Common myeloid progenitor, CD34-positive (primary cell): ENCODE results near the gene PITPNM2.

Source experiments
- CTCF ChIA-PET: fragments of 350-600 bp; sonication (Branson Sonifier 250); formaldehyde crosslinking; loops from one replicate; lab custom pipeline; 2021; ENCODE audit warnings: antibody characterized with exemption; lab: Charles Lee
- POLR2A ChIA-PET: fragments of 350-600 bp; sonication (Branson Sonifier 250); formaldehyde crosslinking; loops from one replicate; lab custom pipeline; 2021; ENCODE audit warnings: antibody characterized with exemption; lab: Charles Lee
- DNase-seq, 3 donors: peaks; one replicate each; pipeline versions ENCODE4 v3.0.0 to v3.0.0-alpha.2; 2013
- H3K27ac ChIP-seq, 2 experiments: 1 replicate in 1 of 2; 2 replicates in 1 of 2; pipeline ENCODE4 v1.7.0; 2013; ENCODE audit warnings: inconsistent platforms in 2 of 2, low read length in 2 of 2, mild to moderate bottlenecking in 2 of 2, low read depth in 1 of 2, moderate library complexity in 1 of 2; ENCODE audit not compliant: severe bottlenecking in 2 of 2, insufficient read depth in 1 of 2, poor library complexity in 1 of 2
- H3K27me3 ChIP-seq, 5 experiments: replicated peaks in 2 of 5; 1 replicate in 3 of 5; 2 replicates in 2 of 5; pipeline versions ENCODE4 v1.6.1 to v1.7.0; 2013; ENCODE audit warnings: low read length in 4 of 5, mild to moderate bottlenecking in 2 of 5, moderate library complexity in 2 of 5, inconsistent platforms in 1 of 5; ENCODE audit not compliant: insufficient read depth in 5 of 5, control insufficient read depth in 4 of 5
- H3K36me3 ChIP-seq, 4 experiments: 1 replicate in 2 of 4; 2 replicates in 2 of 4; pipeline versions ENCODE4 v1.6.1 to v1.7.0; 2013; ENCODE audit warnings: low read length in 3 of 4, control low read depth in 1 of 4, mild to moderate bottlenecking in 1 of 4; ENCODE audit not compliant: control insufficient read depth in 4 of 4, insufficient read depth in 4 of 4
- H3K4me1 ChIP-seq, 4 experiments: 1 replicate in 3 of 4; 2 replicates in 1 of 4; pipeline versions ENCODE4 v1.6.1 to v1.7.1; 2013; ENCODE audit warnings: low read length in 3 of 4, mild to moderate bottlenecking in 3 of 4, control low read depth in 1 of 4, inconsistent platforms in 1 of 4, moderate library complexity in 1 of 4; ENCODE audit not compliant: control insufficient read depth in 4 of 4, insufficient read depth in 4 of 4; ENCODE audit errors: control extremely low read depth in 1 of 4
- H3K4me3 ChIP-seq, 7 experiments: 1 replicate in 4 of 7; 2 replicates in 3 of 7; pipeline versions ENCODE4 v1.5.1 to v1.7.0; 2013; ENCODE audit warnings: mild to moderate bottlenecking in 7 of 7, low read length in 6 of 7, moderate library complexity in 6 of 7, inconsistent platforms in 2 of 7, low read depth in 2 of 7, control low read depth in 1 of 7; ENCODE audit not compliant: insufficient read depth in 4 of 7, control insufficient read depth in 1 of 7; ENCODE audit errors: extremely low read depth in 1 of 7
- H3K9me3 ChIP-seq, 5 experiments: 1 replicate in 4 of 5; 2 replicates in 1 of 5; pipeline versions ENCODE4 v1.6.1 to v1.7.1; 2013; ENCODE audit warnings: low read length in 4 of 5, mild to moderate bottlenecking in 2 of 5, inconsistent platforms in 1 of 5, low read depth in 1 of 5, moderate library complexity in 1 of 5; ENCODE audit not compliant: control insufficient read depth in 4 of 5, insufficient read depth in 2 of 5; ENCODE audit errors: control extremely low read depth in 1 of 5
- WGBS: methylation state at CpG from one replicate; pipeline ENCODE4 v1.1.5; 2013; ENCODE audit not compliant: insufficient coverage; 5-methylcytosine and 5-hydroxymethylcytosine counted together

The PITPNM2 gene

DNA sequence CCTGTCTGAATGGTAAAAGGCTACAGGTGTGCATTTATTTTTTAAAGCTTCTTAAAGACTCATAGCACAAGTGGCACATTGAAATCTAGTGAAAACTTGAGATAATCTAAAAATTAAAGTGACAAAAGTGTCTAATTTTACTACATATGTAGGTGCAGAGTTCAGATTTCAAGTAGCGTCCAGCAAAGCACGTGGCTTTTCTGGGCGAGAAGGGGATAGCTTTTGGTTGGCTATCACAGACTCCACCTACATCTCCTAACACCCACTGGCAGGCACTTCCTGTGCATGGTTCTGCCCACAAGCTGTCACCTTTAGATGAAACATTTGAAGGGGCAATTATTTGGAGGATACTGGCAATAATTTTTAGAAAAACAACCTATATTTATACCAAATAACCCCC is 1.9 kb upstream of the PITPNM2 start:
- no peak overlapping the region for H3K4me3 ChIP-seq
- peaks cover 2 to 34% (median 26%) of the 10 kb centered on the region in 4 experiments for H3K4me1 ChIP-seq
- WGBS = no CpG with 5 or more reads among the region's 3 CpGs
- CTCF ChIA-PET = interaction anchor here (0.9 to 13.7 kb wide), 7 partner anchors 9 to 293 kb away, joined by 3 to 128 read pairs (median 3); no protein-coding TSS in a partner anchor
- H3K27me3 ChIP-seq = no peaks in the 10 kb centered on the region
- H3K36me3 ChIP-seq = peaks cover 4 to 22% (median 9%) of the 10 kb centered on the region in 4 experiments
- DNase-seq = no peak
- no peak overlapping the region for H3K27ac ChIP-seq
- no peaks in the 10 kb centered on the region for H3K9me3 ChIP-seq
- POLR2A ChIA-PET = interaction anchor here (0.5 to 0.6 kb wide), 2 partner anchors 10 to 74 kb away, joined by 4 to 5 read pairs; no protein-coding TSS in a partner anchor

DNA sequence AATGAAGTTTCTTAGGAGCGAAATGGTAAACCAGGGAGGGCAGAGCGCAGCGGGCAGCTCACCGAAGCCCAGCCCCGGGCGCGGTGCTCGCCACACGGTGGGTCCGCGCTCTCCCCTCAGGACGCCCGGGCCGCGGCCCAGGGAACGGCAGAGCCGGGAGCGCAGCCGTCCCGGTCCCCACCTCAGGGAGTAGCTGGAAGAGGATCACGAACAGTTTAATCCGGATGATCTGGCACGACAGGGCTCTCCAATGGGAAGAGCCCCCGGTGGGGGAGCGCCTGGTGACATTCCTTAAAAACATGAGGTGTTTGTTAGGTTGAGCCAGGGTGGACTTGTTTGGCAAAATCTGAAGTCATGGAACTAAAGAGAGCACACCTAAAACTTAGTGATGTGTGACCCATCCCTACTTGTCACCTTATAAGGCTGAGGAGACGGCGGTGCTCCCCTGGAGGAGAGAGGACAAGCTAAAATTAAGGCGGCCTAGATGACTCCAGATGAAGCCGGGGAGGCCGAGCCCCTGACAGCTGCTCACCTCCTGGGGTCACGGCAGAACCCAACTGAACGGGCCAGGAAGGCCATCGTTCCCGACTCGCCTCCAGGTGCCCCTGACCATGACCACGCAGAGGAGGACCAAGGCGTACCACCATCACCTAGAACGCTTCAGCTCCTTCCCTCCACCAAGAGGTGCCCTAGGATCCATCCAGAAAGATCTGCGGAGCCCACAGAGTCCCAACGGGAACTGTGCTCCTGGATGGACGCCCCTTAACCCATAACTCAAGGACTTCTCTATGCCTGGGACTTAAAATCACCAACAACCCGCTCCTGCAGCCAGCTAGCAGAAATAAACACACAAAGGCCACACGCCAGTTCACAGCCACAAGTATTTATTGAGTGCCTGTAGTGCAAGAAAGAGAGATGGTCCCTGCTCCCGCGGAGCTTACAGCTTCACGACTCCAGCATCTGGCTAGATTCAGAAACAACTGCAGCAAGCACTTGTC is 866 bp upstream of the PITPNM2 start:
- POLR2A ChIA-PET = interaction anchor here (0.5 to 0.7 kb wide), 2 partner anchors 93 to 686 kb away, joined by 3 read pairs; no protein-coding TSS in a partner anchor
- CTCF ChIA-PET = interaction anchor here (0.6 to 13.7 kb wide), 13 partner anchors 9 to 292 kb away, joined by 3 to 128 read pairs (median 3); partner anchors contain the start of gene OGFOD2

DNA sequence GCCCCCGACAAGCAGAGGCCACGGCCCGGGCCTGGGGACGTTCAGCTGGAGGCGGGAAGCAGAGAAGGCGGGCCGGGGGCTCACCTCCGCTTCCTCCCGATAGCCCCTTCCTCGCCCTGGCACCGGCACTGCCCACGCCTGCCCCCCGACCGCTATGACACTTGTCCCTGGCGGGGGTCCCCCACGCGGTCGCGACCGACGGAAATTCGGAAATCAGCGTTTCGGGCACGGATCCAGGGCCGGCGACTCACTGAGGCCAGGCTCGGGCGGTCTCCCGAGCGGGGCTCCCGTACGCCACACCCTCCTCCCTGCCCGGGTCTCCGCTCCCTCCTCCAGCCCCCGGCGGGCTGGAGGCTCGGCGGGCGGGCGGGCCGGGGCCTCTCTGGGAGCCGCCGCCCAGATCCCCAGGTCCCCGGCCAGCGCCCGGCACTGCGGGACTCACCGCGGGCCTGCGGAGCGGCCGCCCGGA is 581 bp downstream of the PITPNM2 start:
- ChIA-PET POLR2A (no interaction called here), CTCF (interaction anchor here (1.0 to 13.7 kb wide), 5 partner anchors 9 to 775 kb away, joined by 3 to 128 read pairs (median 3); partner anchors contain the start of gene OGFOD2)
- no peaks in the 10 kb centered on the region for H3K27me3 ChIP-seq
- WGBS = 1% methylated on average over 50 of the region's 54 CpGs
- peak overlapping the region; percentile 50 to 85 (median 69) for H3K4me3 ChIP-seq
- peak in 2 of 3 donors; percentile 33 to 42 for DNase-seq
- H3K4me1 ChIP-seq = peaks cover 2 to 43% (median 30%) of the 10 kb centered on the region in 4 experiments
- H3K9me3 ChIP-seq = no peaks in the 10 kb centered on the region
- no peak overlapping the region for H3K27ac ChIP-seq
- peaks cover 0 to 5% (median 5%) of the 10 kb centered on the region in 4 experiments for H3K36me3 ChIP-seq

More for the DNA sequence above, 866 bp upstream of the PITPNM2 start:
- DNase-seq = no peak
- Histone ChIP-seq H3K9me3 (no peaks in the 10 kb centered on the region), H3K36me3 (peaks cover 4 to 18% (median 9%) of the 10 kb centered on the region in 4 experiments), H3K4me3 (peak overlapping the region; percentile 63 to 85 (median 76)), H3K4me1 (peaks cover 2 to 42% (median 30%) of the 10 kb centered on the region in 4 experiments), H3K27me3 (no peaks in the 10 kb centered on the region), H3K27ac (peak overlapping the region; percentile 29 to 61)
- WGBS = 38% methylated on average over 41 of the region's 46 CpGs

DNA sequence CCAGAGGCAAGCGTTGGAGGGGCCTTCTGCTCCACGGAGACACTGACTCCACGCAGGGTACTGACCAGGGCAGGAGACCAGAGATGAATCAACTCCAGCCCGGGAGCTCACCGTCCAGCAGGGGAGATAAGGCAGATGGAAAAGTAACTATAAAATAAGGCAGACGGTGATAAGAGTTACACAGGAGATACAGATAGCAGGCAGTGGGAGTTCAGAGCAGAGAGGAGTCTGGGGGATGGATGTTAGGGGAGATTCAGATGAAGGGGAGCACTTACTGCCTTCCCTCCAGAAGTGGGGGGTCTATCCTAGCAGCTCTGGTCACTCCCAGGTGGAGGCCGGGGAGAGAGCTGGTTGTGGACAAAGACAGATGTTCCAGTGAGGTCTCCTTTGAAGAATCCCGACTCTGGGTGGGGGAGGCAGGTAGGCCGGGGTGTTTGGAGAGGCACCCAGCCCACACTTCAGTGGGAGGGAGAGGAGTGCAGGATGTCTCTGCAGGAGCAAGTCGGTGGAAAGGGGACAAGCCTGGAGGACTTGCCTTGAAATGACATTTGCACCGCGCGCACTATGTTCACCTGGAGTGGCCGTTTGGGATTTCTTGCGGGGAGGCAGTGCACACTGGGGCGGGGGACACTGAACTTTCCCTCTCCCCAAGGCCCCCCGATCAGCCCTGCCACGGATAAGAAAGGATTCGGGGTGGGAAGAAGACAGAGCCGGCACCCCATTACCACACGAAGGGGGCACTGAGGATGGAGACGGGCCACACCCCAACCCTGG is 1.2 kb downstream of the PITPNM2 start:
- Histone ChIP-seq H3K27me3 (no peaks in the 10 kb centered on the region), H3K36me3 (peaks cover 0 to 5% (median 4%) of the 10 kb centered on the region in 4 experiments), H3K27ac (no peak overlapping the region), H3K4me3 (peak overlapping the region; percentile 50 to 85 (median 69)), H3K4me1 (peaks cover 2 to 45% (median 30%) of the 10 kb centered on the region in 4 experiments), H3K9me3 (no peaks in the 10 kb centered on the region)
- no peak for DNase-seq
- POLR2A ChIA-PET = no interaction called here
- CTCF ChIA-PET = interaction anchor here (0.8 to 13.7 kb wide), 5 partner anchors 9 to 774 kb away, joined by 3 to 128 read pairs (median 3); no protein-coding TSS in a partner anchor
- WGBS = 70% methylated on average over 20 of the region's 22 CpGs

DNA sequence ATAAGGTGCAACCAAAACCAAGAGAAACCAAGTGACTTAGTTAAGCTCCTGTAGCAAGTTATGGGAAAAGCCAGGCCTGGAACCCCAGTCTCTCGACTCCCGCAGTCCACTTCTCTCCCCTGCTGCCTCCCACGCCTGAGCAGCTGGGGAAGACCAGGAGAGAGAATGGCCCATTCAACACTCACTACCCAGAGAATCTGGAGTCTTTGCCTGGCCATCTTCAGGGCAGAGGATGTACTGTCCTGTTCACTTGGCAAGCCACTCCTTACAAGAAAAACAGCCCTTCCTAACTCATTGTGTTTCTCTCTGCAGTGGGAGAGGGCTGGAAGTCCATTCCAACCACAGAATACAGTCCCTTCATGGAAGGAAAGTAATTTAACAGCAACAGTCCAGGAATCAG is 1.8 kb downstream of the PITPNM2 start:
- POLR2A ChIA-PET = interaction anchor here (0.6 kb wide), 1 partner anchor 36 kb away, joined by 3 read pairs; no protein-coding TSS in a partner anchor
- Histone ChIP-seq H3K27ac (no peak overlapping the region), H3K4me1 (peaks cover 2 to 47% (median 32%) of the 10 kb centered on the region in 4 experiments), H3K9me3 (no peaks in the 10 kb centered on the region), H3K36me3 (peaks cover 0 to 4% (median 2%) of the 10 kb centered on the region in 4 experiments), H3K27me3 (no peaks in the 10 kb centered on the region), H3K4me3 (peak overlapping the region in 2 of 7 experiments; percentile 29 to 85)
- 100% methylated on average over 3 of the region's 3 CpGs for WGBS
- CTCF ChIA-PET = interaction anchor here (0.8 to 13.7 kb wide), 5 partner anchors 8 to 174 kb away, joined by 3 to 128 read pairs (median 3); partner anchors contain the start of gene OGFOD2
- no peak for DNase-seq

DNA sequence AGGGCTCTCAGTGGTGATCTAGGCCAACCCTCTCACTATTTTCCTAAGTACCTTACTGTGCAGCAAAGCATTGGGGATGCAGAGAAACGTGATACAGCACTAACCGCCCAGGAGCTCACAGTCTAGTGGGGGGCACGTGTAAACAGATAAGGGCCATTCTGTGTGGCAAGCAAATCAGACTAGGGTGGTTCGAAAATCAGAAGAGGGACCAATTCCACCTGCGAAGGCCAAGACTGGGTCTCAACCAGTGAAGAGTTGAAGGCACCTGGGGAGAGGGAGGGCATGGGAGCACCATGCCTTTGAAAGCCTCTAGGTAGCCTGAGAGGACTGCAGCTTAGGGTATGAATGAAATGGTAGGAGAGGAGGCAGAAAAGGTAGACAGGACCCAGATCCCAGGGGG is 2.2 kb downstream of the PITPNM2 start:
- POLR2A ChIA-PET = interaction anchor here (0.5 to 0.6 kb wide), 2 partner anchors 25 to 36 kb away, joined by 3 read pairs; no protein-coding TSS in a partner anchor

More for the DNA sequence above, 2.2 kb downstream of the PITPNM2 start:
- WGBS = 77% methylated on average over 5 of the region's 5 CpGs
- Histone ChIP-seq H3K27me3 (no peaks in the 10 kb centered on the region), H3K9me3 (no peaks in the 10 kb centered on the region), H3K4me1 (peaks cover 2 to 52% (median 36%) of the 10 kb centered on the region in 4 experiments), H3K4me3 (peak overlapping the region in 2 of 7 experiments; percentile 4 to 29), H3K36me3 (peaks cover 0 to under 1% (median 0%) of the 10 kb centered on the region in 4 experiments), H3K27ac (no peak overlapping the region)
- CTCF ChIA-PET = interaction anchor here (0.8 to 13.7 kb wide), 2 partner anchors 108 to 173 kb away, joined by 3 to 128 read pairs; partner anchors contain the start of gene OGFOD2
- no peak for DNase-seq
